NCI-H510A treated with DMSO at 0.1 percent for 48 hours (cell line): ENCODE results near the gene CCDC85B.

ENCODE experiments used
- DNase-seq: peaks from one replicate; lab custom pipeline; 2025; lab: John Stamatoyannopoulos, UW

The CCDC85B gene

GRCh38 chr11:65857853-65858680 is 32.4 kb upstream of the CCDC85B start, which contains the start of gene CFL1:
Gene CFL1, minus strand, starts transcription at chr11:65858180. Its CDS starts 81 bp downstream, at chr11:65858099.
- peak; percentile 97 for DNase-seq

- DNase-seq: no peak
Observed at GRCh38 chr11:65858681-65859087, 31.8 kb upstream of the CCDC85B start.

- peak; percentile 97 for DNase-seq
Observed at GRCh38 chr11:65859095-65859811, 31.2 kb upstream of the CCDC85B start.

GRCh38 chr11:65859812-65860277 is 30.6 kb upstream of the CCDC85B start:
- no peak for DNase-seq

GRCh38 chr11:65860278-65861164 is 30.0 kb upstream of the CCDC85B start, which contains the start of gene MUS81:
Gene MUS81, plus strand, starts transcription at chr11:65860433. Its CDS starts 321 bp downstream, at chr11:65860754.
- peak; percentile 90 for DNase-seq

- no peak for DNase-seq
Observed at GRCh38 chr11:65861165-65861505, 29.3 kb upstream of the CCDC85B start.

- DNase-seq: no peak
Observed at GRCh38 chr11:65861533-65862183, 28.8 kb upstream of the CCDC85B start.

- no peak for DNase-seq
Observed at GRCh38 chr11:65862191-65862735, 28.2 kb upstream of the CCDC85B start.

- no peak for DNase-seq
Observed at GRCh38 chr11:65862941-65863888, 27.3 kb upstream of the CCDC85B start.

- DNase-seq: no peak
Observed at GRCh38 chr11:65863889-65864705, 26.4 kb upstream of the CCDC85B start.

- no peak for DNase-seq
Observed at GRCh38 chr11:65864706-65865471, 25.6 kb upstream of the CCDC85B start.

- no peak for DNase-seq
Observed at GRCh38 chr11:65865550-65866172, 24.8 kb upstream of the CCDC85B start.

- no peak for DNase-seq
Observed at GRCh38 chr11:65866509-65867283, 23.8 kb upstream of the CCDC85B start.

GRCh38 chr11:65867284-65868071 is 23.0 kb upstream of the CCDC85B start:
- DNase-seq: no peak

GRCh38 chr11:65868076-65868667 is 22.3 kb upstream of the CCDC85B start:
- no peak for DNase-seq

- DNase-seq: no peak
Observed at GRCh38 chr11:65868907-65869306, 21.6 kb upstream of the CCDC85B start.
